ELR (cell line): ENCODE results near the gene KCNH2.
A peak's percentile ranks its signal among the peaks of the same experiment; 100 is the strongest.
"Not testable (repeated sequence)": the region's sequence is repeated elsewhere in the genome, so short reads cannot be mapped to it uniquely, and the experiment has no call there.

Experiments used
- DNase-seq: peaks from one replicate; pipeline ENCODE4 v3.0.0-alpha.2; 2015; ENCODE audit warnings: low read depth

KCNH2 gene

GRCh38 chr7:150978126-150978789 is at the start of gene KCNH2:
TSS of gene KCNH2 (minus strand) at chr7:150978321. CDS start at chr7:150977913, 408 bp downstream.
- DNase-seq: no peak

- not testable (repeated sequence) for DNase-seq
These were observed 49.6 kb upstream of the KCNH2 start for GRCh38 chr7:151027728-151028130.

DNA sequence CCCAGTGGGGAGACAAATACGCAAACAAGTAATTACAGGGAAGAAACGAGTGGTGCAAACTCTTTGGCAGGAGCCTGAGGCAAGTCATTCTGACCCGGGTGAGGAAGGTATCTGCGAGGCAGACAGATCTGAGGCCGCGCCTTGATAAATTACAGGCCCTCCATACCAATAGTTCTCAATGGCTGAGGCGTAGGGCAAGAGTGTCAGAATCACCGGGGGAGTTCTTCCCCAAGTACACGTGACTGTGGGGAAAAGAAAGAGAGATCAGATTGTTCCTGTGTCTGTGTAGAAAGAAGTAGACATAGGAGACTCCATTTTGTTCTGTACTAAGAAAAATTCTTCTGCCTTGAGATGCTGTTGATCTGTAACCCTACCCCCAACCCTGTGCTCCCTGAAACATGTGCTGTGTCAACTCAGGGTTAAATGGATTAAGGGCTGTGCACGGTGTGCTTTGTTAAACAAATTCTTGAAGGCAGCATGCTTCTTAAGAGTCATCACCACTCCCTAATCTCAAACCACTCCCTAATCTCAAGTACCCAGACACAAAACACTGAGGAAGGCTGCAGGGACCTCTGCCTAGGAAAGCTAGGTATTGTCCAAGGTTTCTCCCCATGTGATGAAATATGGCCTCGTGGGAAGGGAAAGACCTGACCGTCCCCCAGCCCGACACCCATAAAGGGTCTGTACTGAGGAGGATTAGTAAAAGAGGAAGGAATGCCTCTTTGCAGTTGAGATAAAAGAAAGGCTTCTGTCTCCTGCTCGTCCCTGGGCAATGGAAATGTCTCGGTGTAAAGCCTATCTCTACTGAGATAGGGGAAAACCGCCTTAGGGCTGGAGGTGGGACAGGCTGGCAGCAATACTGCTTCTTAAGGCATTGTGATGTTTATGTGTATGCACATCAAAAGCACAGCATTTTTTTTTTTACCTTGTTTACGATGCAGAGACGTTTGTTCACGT is 48.9 kb upstream of the KCNH2 start:
- not testable (repeated sequence) for DNase-seq

DNA sequence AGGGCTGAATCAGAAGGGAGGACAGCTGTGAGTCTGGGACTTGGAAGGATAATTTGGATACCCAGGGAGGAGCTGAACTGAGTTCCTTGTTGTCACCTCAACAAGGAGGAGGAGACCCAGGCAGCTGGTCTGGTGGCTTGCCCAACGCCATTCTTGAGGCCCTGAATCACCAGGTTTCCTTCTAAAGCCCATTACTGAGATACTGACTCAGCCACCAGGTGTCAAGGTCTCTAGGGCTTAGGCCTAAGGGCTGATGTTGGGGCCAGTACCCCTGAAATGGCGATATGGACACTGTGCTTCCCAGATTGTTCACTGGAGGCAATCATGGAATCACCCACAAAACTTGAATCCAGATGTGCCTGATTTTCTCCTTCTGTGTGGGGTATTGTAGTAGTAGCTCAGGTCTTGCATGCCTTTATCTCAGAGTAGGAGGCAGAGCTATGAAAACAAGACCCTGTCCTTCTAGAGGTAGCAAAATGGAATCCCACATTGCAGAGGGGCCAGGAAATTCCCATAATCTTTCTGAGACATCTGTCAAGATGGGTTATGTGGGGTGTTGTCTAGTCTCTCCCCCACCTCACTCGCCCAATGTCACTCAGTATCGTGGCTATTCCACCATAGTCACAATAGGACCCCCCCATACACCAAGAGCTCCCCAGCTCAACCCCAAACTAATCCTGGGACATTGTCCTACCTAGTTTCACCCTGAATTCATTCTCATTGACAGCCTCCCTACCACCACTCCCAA is 48.0 kb upstream of the KCNH2 start:
- peak; percentile 54 for DNase-seq

GRCh38 chr7:151024435-151025056 is 46.4 kb upstream of the KCNH2 start, which contains the start of gene ATG9B:
TSS of gene ATG9B (minus strand) at chr7:151024494. CDS start at chr7:151024423, 71 bp downstream.
- DNase-seq: no peak

- no peak for DNase-seq
These were observed 45.1 kb upstream of the KCNH2 start for GRCh38 chr7:151023232-151023631.

DNA sequence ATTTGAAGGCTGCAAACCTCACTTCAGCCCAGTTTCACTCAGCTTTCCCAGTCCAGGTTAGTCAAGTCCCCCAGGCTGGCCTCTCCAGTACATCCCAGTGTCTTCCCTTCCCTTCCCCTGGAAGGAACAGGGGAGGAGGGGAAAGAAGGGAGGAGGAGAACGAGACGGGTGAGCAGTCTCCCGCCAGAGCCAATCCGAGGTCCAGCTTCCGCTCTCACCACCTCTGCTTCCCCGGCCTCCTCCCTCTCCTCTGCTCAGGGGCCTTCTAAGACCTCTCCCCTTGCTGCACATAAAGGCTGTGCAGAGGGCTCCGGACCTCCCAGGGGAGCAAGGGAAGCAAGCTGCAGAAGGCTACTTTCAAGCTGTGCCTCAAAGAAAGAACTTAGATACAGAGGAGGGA is 42.1 kb upstream of the KCNH2 start:
- no peak for DNase-seq

- no peak for DNase-seq
These were observed 41.0 kb upstream of the KCNH2 start for GRCh38 chr7:151019130-151019447.

GRCh38 chr7:151018421-151019129 is 40.5 kb upstream of the KCNH2 start:
- no peak for DNase-seq

DNA sequence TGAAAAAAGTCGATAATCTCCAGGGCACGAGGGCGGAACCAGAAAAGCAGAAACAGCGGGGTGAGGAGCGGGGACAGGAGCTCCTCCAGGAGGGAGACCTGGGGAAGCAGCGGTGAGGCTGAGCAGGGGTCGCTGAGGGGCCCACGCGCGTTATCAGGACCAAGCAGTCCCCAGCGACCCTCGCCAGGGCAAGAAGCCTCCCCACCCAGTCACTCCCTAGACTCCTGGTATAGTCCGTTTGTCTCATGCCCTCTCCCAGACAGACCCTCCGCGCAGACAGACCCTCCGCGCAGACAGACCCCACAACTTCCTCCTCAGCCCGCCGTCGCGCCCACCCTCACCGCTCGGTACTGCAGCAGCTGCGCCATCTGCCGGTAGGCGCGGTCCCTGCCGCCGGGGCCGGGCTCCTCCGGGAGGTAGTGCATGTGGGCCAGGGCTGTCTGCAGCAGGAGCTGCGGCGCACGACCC is 39.9 kb upstream of the KCNH2 start:
- DNase-seq: peak; percentile 57

GRCh38 chr7:151017370-151017952 is 39.3 kb upstream of the KCNH2 start:
- no peak for DNase-seq

DNA sequence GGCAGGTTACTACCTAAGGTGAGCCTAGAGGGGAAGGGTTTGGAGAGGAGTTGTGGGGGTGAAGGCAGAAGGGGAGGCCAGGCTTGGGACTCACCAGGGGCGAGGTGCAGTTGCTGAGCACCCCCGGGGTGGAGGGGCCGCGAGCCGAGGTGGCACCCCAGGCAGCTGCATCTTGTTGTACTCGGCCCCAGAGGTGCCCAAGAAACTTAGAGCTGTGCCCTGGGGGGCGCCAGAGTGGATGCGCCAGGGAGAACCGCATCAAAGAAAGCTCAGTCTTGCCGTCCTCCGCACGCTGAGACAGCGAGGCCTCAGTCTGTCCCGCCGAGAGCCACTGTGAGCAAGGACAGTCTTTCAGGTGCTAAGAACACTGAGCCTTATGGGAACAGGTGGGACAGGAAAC is 38.8 kb upstream of the KCNH2 start:
- no peak for DNase-seq

DNA sequence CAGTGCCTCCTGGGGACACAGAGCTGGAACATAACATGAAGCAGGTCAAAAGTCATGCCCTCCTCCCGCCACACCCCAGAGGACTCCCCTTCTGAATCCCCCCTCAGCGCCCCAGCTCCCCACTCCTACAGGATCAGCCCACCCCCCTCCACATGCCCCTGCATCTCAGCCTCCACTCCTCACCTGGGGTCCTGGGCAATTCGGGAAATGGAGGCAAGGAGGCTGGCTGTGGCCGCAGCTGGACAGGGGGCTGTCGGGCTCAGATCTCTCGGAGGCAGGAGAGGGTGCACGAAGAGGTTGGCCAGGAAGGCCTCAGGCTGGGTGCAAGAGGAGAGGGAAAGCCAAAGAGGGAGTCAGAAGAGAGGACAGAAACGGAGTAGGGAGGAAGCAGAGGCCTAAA is 38.4 kb upstream of the KCNH2 start:
- no peak for DNase-seq

- DNase-seq: no peak
These were observed 37.8 kb upstream of the KCNH2 start for GRCh38 chr7:151015967-151016366.

GRCh38 chr7:151014950-151015349 is 36.8 kb upstream of the KCNH2 start:
- peak; percentile 36 for DNase-seq

DNA sequence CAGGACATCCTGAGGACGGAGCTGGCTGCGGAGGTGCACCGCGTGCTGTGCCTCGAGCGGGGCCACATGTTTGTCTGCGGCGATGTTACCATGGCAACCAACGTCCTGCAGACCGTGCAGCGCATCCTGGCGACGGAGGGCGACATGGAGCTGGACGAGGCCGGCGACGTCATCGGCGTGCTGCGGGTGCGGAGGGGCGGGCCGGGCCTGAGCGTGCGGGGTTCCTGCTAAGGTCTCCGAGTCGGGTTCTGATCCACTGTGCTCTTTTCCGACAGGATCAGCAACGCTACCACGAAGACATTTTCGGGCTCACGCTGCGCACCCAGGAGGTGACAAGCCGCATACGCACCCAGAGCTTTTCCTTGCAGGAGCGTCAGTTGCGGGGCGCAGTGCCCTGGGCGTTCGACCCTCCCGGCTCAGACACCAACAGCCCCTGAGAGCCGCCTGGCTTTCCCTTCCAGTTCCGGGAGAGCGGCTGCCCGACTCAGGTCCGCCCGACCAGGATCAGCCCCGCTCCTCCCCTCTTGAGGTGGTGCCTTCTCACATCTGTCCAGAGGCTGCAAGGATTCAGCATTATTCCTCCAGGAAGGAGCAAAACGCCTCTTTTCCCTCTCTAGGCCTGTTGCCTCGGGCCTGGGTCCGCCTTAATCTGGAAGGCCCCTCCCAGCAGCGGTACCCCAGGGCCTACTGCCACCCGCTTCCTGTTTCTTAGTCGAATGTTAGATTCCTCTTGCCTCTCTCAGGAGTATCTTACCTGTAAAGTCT is 35.8 kb upstream of the KCNH2 start:
- peak; percentile 59 for DNase-seq

DNA sequence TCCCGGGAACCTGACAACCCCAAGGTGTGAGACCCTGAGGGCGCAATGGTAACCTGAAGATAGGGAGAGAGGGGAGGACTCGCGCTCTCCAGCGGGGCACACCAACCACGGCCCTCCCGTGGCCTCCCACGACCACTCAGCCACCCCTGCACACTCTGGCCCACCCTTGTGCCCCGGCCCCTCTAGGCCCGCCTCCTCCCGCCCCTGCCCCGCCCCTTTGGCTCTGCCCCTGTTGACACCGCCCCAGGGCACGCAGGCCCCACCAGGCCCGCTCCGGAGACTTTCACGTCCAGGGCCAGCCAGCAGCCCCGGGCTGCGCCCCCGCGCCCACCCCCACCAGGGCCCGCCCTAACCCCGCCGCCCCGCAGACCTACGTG is 35.2 kb upstream of the KCNH2 start:
- no peak for DNase-seq

- peak; percentile 58 for DNase-seq
These were observed 34.8 kb upstream of the KCNH2 start for GRCh38 chr7:151012911-151013347.

DNA sequence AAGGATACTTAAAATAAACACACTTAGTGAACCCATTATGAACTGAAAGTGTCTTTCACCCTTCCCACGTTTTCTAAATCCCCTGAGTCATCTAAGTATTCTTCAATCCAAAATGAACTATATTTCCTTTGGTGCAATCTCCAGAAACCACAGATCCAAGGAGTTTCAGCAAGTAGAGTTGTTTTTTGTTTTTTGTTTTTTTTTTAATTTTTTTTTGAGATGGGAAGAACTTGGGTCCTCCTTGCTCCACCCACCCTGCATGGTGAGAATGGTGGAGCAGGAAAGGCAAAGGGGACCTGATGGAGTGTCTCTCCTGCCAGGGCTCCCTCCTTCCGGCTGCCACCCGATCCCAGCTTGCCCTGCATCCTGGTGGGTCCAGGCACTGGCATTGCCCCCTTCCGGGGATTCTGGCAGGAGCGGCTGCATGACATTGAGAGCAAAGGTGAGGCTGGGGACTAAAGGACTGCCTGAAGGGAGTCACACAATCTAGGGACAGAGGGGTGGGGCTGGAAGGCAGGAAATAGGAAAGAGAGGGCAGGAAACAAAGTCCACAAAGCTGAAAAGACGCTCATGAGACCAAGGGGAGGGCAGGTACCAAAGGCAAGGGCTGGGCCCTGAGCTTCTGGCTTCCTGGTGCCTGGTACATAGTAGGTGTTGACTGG is 34.0 kb upstream of the KCNH2 start:
- DNase-seq: no peak

DNA sequence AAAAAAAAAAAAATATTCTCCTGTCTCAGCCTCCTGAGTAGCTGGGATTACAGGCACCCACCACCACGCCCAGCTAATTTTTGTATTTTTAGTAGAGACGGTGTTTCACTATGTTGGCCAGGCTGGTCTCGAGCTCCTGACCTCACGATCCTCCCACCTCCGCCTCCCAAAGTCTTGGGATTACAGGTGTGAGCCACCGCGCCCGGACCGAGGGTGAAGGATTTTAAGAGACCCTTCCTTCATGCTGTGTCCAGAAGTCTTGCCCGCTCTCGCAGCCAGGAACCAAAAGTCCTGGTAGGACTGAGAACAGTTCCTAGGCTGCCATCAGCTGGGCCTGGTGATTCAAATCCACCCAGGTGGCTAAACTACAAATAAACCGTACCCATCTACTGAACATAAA is 33.5 kb upstream of the KCNH2 start:
- DNase-seq: not testable (repeated sequence)
